Spleen (tissue), 7 donors: ENCODE data around the gene PDCD11.
"Not testable (repeated sequence)": the region's sequence is repeated elsewhere in the genome, so short reads cannot be mapped to it uniquely, and the experiment has no call there.

Experiments used
- CTCF ChIP-seq, 11 experiments: fragments of 200-600 bp in 7 of 11; fragments of 450-650 bp in 4 of 11; sonication (generic) in 4 of 11; IDR thresholded peaks in 8 of 11; conservative IDR thresholded peaks in 3 of 11; 1 replicate in 7 of 11; 2 replicates in 4 of 11; pipeline versions ENCODE4 v1.4.0 to v1.8.0; 2016 to 2021; ENCODE audit warnings: antibody characterized with exemption in 11 of 11, inconsistent platforms in 4 of 11, mild to moderate bottlenecking in 1 of 11
- POLR2A ChIP-seq, 3 donors: fragments of 450-650 bp; IDR thresholded peaks; one replicate each; pipeline ENCODE4 v1.5.1; 2017; ENCODE audit warnings: antibody characterized with exemption in 3 of 3, mild to moderate bottlenecking in 1 of 3
- donor health status: DM: no; HTN: no; CAD: no; lungs with moderate emphysema.
- donor health status: DM: no; HTN: no; CAD: no.
- donor health status: DM: no; HTN: no; CAD: no.

GRCh38 chr10:103360791-103361190 lies 35.6 kb upstream of the PDCD11 start:
- TF ChIP-seq POLR2A (IDR thresholded peaks at IDR 0.05); CTCF (IDR thresholded peaks at IDR 0.05 in 8 of 11, conservative IDR thresholded peaks at IDR 0.05 in 3 of 11): not testable (repeated sequence)
